Myocyte (in vitro differentiated cells): ENCODE data around the gene DOCK10. TPM values are rescaled to one million over a fixed set of nuclear protein-coding genes. Genes with fewer than 3 reads are reported as not detected.
"Not testable (repeated sequence)": the region's sequence is repeated elsewhere in the genome, so short reads cannot be mapped to it uniquely, and the experiment has no call there.

Source experiments
- DNase-seq: peaks from one replicate; pipeline ENCODE4 v3.0.0-alpha.2; 2012; ENCODE audit warnings: low read depth
- polyA plus RNA-seq: library from polyadenylated mRNA; unstranded; fragments of >200 nt; gene quantifications from one replicate; pipeline ENCODE4 v1.2.1, GENCODE V29; 2012; ENCODE audit warnings: missing spikeins
- total RNA-seq: library from RNA; depleted of rRNA; stranded (reverse); fragments of >200 nt; gene quantifications from 2 replicates; pipeline ENCODE4 v1.2.3, GENCODE V29; 2014

DOCK10 gene
- total RNA-seq: 16.5 and 25.0 TPM in 2 replicates
- 7.8 TPM for polyA plus RNA-seq

- peak; percentile 55 for DNase-seq
These were observed at the start of gene DOCK10 for GRCh38 chr2:225041851-225042799. Gene DOCK10, minus strand, starts transcription at chr2:225042468. Its CDS starts 94 bp downstream, at chr2:225042374.

- DNase-seq: peak; percentile 83
These were observed 49.1 kb upstream of the DOCK10 start for GRCh38 chr2:225091336-225091735.

GRCh38 chr2:225090746-225091145 lies 48.5 kb upstream of the DOCK10 start:
- DNase-seq: peak; percentile 13

DNA sequence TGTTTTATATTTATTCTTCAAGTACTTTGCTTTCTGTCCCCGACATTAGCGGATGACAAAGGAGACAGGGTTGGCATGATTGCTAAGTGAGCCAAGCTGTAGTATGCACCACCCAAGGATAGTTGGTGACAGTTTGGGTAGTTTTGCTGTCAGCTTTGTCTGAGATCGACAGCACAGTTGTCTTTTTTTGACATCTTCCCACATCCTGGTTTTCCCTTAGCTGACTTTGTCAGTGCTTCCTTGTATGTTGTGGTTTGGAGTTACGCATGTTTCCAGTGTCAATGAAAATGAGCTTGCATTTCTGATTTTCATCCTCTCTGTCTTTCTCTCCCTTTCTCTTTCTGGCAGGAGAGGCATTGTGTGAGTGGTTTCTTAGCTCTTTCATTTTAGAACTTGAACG lies 44.6 kb upstream of the DOCK10 start:
- peak; percentile 31 for DNase-seq

GRCh38 chr2:225086439-225086838 lies 44.2 kb upstream of the DOCK10 start:
- no peak for DNase-seq

DNA sequence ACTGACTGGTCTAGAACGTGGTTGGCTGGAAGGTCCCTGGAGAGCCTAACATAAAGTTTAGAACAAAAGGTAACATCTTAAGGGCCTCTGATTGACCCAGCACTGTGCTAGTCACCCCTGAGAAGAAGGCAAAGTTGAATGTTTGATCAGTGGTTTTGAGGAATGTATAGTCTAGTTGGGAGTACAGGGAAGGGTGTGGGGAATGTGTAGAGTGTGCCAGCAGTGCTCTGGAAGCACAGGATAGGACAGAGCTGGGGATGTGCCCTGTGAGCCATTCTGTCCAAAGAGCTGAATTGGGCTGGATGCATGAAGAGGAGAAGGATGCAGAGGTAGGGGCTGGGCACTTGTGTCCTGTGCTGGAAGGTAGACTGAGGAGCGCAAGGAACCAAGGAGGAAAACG lies 41.0 kb upstream of the DOCK10 start:
- no peak for DNase-seq

- DNase-seq: peak; percentile 7
These were observed 33.9 kb upstream of the DOCK10 start for GRCh38 chr2:225076125-225076524.

DNA sequence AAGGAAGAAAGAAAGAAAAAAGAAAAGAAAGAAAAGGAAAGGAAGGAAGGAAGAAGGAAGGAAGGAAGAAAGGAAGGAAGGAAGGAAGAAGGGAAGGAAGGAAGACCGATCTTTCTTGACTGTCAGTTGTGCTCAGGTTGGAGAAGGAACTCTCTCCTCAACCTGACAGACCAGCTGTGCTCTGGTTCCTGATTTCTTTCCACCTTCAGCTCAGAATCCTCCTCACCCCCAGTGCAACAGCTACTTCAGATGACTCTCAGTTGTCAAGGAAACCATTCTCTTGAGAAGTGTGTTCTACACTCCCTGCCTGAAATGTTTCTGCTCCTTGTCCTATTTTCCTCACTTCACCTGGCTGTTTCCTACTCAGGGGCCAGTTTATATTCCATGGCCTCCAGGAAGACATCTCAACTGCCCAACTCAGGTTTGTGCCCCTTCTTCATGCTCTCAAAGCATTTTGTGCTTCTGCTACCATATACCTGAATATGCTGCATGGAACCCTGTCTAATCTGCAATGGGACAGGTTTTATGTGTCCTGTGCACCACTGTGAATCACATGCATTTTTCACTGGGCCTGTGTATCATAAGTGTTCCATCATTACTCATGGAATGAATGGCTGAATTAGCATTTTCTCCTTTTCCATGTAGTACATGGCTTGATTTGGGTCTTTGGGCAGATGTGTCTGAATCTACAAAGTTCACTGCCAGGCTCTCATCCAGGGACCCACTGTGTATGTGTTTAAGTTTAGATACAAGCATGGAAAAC lies 32.8 kb upstream of the DOCK10 start:
- no peak for DNase-seq

DNA sequence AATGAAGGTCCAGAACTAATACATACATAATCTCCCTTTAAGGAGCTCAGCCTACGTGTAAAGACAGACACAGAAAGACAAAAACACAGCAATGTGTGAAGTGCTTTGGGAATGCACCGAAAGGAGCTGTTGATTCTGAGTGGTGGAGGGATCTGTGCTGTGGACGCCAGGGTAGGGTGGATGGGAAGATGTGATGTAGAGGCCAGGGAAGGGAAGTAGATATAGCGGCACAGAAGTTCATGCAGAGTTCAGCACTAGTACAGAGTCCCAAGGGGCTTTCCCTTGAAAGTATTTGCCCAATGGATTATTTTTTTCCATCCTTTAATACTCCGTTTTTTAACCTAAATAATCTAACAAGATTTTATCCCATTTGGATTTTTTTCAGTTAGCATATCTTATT lies 32.1 kb upstream of the DOCK10 start:
- no peak for DNase-seq

DNA sequence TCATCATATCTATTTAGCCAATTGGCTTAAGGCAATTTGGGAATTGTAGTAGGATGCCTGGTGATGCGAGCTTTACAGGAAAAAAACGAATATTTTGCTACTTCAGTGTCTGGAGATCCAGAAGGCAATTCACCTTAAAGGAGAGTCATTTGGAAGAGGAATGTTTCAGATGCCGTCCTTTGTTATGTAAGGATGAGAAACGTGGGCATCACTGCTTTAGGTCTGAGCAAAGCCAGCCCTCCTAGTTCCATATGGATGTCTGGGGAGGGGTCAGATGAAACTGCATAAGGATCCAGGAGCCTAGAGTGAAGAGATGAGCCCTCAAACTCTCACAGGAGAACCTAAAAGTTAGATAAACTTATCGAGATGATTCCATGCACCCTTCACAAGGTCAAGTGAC lies 30.9 kb upstream of the DOCK10 start:
- no peak for DNase-seq

DNA sequence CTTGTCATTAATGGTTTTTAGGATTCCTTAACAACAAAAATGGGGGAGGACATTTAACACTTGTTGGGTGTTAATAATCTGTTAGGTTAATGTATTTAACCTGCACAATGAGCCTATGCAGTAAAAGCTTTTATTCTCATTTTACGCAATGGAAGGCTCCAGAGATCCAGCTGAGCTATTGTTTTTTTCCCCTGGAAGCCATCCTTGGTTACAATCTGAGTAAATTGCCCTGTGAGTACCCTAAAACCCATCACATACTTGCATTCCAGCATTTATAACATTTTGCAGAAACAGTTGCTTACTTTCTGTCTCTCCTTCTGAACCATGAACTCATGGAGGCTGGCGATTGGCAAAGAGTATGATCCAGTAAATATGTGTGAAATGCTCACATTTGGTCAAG lies 30.2 kb upstream of the DOCK10 start:
- no peak for DNase-seq

DNA sequence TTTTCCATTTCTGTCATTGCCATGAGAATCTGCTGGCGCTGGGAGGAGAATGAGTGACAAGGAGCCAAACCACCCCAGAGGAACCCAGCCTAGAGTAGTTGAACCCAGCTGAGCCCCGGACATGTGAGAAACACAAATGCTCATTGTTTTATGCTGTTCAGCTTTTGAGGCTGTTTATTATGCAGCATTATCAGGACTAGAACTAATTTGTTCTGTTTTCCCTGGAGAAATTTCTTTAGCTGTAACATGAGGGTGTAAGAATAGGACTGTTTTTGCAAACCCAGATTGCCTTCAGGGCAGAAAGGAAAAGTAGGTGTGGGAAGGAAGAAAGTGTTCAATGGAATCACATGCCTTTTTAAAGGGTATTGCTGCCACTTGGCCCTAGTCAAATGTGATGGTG lies 28.5 kb upstream of the DOCK10 start:
- DNase-seq: no peak

DNA sequence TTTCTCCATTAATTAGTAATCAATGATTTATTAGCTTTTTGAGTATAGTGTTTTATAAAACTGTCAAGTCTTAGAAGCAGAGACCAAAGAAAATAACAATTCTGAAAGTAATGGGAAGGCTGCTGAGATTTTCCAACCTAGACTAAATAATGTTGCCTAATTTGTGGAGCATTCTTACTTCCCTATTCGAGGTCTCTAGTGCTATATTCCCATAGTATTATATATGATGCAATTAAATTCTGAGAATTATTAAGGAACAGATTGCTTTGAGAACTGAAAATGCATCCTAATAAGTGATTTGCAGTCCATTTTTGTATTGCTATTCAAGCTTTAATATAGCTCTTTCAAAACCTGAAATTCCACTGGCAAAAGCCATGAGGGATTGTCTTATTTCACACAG lies 27.7 kb upstream of the DOCK10 start:
- no peak for DNase-seq

GRCh38 chr2:225069477-225069876 lies 27.2 kb upstream of the DOCK10 start:
- DNase-seq: no peak

DNA sequence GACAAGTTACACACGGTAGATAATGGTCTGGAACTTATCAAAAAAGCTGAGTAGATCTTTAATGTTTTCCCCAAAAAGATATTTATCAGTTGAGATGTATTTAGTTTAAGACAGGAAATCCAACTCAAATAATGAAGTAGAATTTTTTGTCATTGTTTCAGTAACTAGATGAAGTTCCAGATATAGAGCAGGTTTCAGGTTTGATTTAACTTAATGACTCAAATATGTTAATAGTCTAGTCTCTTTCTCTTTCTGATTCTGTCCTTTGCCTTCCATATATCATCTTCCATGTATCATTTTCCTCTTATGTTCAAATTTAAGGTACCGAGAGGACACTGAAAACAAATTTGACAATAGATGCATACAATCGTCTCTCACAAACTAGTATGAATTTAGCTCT lies 23.6 kb upstream of the DOCK10 start:
- no peak for DNase-seq

GRCh38 chr2:225064928-225065327 lies 22.7 kb upstream of the DOCK10 start:
- DNase-seq: no peak

GRCh38 chr2:225064362-225064761 lies 22.1 kb upstream of the DOCK10 start:
- DNase-seq: no peak

DNA sequence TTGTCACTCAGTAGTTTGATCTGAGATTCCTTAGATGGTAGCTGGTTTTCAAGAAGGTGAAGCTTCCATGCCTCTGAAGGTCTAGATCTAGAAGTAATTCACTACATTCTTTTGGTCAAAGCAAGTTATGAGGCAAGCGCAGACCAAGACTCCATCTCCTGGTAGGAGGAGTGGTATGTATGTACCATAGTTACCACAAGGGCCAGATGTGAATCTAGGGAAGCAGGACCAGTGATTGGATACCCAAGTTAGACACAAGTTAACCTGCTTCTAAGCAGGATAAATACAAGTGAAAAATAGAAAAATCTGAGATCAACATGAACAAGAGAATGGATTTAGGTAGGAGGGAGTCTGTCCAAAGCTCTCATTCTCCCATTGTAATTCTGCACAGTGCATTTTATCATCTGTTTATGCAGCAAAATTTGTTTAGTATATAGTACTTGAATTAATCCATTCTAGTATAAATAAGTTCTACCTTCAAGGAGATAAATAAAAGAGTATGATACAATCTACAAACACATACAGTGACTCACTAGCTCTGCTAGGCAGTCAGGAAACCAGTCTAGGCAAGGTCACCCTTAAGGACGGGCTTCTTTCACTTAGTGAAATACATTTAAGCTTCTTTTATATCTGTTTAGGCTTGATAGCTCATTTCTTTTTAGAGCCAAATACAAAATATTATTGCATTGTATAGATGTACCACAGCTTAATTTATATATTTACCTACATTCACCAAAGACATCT lies 14.2 kb upstream of the DOCK10 start:
- DNase-seq: no peak

DNA sequence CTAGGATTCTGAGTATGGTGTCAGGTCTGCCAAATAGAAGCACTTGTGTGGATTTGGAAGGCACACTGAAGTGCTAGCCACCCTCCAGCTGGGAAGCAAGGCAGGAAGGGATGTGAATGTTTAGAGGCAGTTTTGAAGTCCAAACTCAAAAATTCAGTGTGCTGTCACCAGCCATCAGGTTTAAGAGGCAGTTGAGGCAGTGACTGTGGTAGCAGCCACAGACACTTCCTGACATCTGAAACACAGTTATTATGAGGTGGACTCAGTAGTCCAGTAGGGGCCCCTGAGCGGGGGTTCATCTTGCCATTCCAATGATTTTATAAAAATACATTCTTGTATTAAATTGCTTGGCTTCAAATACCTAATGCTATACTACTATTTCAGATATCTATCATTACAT lies 13.4 kb upstream of the DOCK10 start:
- DNase-seq: no peak

DNA sequence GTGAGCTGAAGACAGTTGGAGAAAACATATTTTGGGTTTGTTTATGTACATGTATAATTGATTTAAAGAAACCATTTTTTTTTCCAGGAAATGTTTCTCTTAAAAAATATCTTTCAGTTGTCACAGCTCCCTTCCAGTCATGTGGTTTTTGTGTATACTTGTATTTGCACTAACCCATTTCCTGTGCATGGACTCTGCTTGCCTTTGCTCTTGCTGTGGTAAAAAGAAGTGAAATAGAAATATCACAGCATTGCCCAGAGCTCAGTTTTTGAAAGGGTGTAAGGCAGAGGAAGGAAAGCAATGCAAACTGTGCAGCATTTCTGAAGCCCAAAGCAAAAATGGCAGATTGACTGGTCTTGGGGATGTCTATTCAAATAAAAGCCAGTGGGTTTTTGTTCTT lies 10.4 kb upstream of the DOCK10 start:
- no peak for DNase-seq

DNA sequence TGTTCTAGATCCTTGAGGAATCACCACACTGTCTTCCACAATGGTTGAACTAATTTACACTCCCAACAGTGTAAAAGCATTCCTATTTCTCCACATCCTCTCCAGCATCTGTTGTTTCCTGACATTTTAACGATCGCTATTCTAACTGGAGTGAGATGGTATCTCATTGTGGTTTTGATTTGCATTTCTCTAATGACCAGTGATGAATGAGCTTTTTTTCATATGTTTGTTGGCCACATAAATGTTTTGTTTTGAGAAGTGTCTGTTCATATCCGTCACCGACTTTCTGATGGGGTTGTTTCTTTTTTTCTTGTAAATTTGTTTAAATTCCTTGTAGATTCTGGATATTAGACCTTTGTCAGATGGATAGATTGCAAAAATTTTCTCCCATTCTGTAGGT lies 5.2 kb upstream of the DOCK10 start:
- DNase-seq: not testable (repeated sequence)

GRCh38 chr2:225042800-225043167 lies 516 bp upstream of the DOCK10 start:
- DNase-seq: no peak
